D721Med (cell line): ENCODE data around the gene CDHR2.

Source experiments
- DNase-seq: peaks from one replicate; pipeline ENCODE4 v3.0.0; 2011; ENCODE audit warnings: low spot score; ENCODE audit not compliant: insufficient read length
- FAIRE-seq: peaks from 2 replicates; lab custom pipeline; 2011; peaks lifted over from hg19 to GRCh38; lab: Jason Lieb, UNC
- TF ChIP-seq, protein P1 (sequence below): IDR thresholded peaks from 2 replicates; pipeline ENCODE4 v1.5.1; 2012; ENCODE audit warnings: mild to moderate bottlenecking, control low read depth; ENCODE audit not compliant: insufficient read depth; ENCODE audit errors: missing control alignments

Gene CDHR2

GRCh38 chr5:176606032-176606431, 56.9 kb downstream of the CDHR2 start:
- FAIRE-seq (no peak), DNase-seq (no peak)
- TF ChIP-seq, protein P1, sequence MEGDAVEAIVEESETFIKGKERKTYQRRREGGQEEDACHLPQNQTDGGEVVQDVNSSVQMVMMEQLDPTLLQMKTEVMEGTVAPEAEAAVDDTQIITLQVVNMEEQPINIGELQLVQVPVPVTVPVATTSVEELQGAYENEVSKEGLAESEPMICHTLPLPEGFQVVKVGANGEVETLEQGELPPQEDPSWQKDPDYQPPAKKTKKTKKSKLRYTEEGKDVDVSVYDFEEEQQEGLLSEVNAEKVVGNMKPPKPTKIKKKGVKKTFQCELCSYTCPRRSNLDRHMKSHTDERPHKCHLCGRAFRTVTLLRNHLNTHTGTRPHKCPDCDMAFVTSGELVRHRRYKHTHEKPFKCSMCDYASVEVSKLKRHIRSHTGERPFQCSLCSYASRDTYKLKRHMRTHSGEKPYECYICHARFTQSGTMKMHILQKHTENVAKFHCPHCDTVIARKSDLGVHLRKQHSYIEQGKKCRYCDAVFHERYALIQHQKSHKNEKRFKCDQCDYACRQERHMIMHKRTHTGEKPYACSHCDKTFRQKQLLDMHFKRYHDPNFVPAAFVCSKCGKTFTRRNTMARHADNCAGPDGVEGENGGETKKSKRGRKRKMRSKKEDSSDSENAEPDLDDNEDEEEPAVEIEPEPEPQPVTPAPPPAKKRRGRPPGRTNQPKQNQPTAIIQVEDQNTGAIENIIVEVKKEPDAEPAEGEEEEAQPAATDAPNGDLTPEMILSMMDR: no peak

DNA sequence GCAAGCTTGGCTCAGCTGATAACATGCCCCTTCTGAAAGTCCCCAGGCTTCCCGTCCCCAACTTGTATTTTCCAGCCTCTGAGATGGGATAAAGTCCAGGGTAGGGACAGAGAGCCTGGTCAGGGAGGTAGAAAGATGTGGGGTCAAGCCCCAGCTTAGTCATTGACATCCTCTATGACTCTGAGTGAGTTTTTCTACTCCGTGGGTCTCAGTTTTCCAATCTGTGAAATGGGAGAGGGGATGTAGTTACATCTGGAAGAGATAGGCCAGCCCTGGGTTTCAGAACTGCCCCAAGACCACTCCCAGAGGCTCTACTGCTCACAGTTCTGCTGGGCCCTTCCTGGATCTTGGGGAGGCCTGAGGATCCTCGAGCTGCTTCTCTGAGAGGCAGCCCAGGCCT, 57.7 kb downstream of the CDHR2 start:
- FAIRE-seq: no peak
- TF ChIP-seq, protein P1: no peak
- no peak for DNase-seq

- TF ChIP-seq, protein P1: no peak
- DNase-seq: no peak
- FAIRE-seq: no peak
Measured at GRCh38 chr5:176608142-176608705, 59.1 kb downstream of the CDHR2 start.

DNA sequence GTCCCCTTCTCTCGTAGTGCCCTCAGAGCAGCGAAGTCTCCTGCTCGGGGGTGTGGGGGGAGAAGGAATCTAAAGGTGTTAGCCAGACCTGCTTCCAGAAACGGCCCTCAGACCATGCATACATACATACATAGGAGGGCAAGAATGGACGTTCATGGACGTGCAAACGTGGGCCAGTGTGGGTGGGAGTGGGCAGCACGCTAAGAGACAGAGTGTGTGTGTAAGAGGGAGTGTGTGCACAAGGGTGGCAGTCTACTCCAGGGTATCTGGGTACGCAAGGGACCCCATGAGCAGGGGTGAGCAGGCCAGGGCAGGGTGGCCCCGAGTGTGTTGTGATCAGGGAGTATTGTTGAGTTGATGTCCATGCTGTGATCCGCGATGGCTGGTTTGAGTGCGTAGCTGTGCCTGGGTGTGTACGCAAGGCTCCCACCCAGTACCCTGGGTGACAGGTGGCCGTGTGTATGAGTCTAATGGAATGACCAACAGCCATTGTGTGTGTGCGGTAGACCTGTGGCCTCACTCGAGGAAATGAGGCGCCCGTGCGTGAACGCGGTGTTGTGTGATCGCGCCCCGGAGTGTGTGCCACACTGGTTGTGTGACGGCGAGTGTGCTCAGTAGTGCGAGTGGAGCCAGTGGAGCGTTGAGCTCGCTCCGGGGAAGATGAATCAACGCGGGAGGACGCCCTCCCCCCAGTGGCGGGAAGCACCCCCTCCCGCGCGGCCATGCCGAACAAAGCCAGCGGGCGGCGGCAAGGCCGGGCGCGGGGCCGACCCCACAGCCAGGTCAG, 60.0 kb downstream of the CDHR2 start:
- TF ChIP-seq, protein P1: no peak
- FAIRE-seq (no peak), DNase-seq (no peak)

DNA sequence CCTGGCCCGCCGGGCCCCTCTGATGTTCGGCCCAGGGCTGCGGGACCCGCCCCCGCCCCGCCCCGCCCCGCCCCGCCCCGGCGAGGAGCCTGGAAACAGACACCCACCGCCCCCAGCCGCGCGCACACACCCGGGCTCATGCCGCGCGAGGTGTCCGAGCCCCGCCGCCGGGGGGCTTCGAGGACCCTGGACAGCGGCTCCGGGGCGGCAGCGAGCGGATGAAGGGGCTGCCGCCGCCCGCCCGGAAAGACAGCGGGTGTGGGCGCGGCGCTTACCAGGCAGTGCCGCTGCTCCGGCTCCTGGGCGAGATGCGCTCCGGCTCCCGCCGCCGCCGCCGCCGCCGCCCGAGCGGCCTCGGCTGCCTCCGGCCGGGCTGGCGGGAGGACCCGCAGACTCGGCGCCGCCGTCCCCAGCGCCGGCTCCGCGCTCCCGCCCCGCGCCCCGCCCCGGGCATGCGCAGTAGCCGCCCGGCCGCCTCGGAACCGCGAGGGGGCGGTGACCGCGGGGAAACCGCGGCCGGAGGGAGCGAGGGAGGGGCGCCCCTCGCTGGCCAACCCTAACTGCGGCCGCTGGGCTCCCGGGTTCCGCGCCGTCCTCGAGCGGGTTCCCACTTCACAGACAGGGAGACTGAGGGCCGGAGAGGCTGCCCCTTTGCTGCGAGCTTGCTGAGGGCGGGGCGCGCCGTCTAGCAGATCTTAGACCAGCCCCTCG, 60.7 kb downstream of the CDHR2 start, which contains the start of gene GPRIN1:
GPRIN1 (minus strand) TSS at position 433 of the 711 bp plus-strand sequence. CDS start 10,322 bp downstream, outside the sequence.
- FAIRE-seq (no peak), DNase-seq (peak; percentile 80)
- TF ChIP-seq, protein P1: peak; percentile 21

DNA sequence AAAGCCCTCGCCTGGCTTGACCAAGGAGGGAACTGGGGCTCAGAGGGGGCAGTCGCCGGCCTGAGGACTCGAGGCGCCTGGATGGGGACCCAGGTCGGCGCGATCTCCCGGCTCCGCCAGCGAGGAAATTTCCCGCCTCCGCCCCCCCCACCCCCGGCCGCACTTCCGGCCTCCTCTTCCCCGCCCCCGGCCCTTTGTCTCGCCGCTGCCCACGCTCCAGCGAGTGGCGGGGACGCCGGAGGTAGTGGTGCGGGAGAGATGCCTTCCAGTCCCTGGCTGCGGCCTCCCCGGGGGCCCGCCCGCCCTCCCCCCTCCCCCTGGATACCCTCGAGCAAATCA, 61.3 kb downstream of the CDHR2 start:
- DNase-seq (peak; percentile 48), FAIRE-seq (no peak)
- TF ChIP-seq, protein P1: no peak

GRCh38 chr5:176611435-176611834, 62.3 kb downstream of the CDHR2 start:
- DNase-seq: no peak
- no peak for FAIRE-seq
- TF ChIP-seq, protein P1: no peak
